HL-60 (cell line): ENCODE results near the gene PIGK.

Experiments used
- DNase-seq, 2 experiments: peaks; one replicate each; pipeline ENCODE4 v3.0.0-alpha.2; 2010 to 2020; ENCODE audit warnings: low read depth in 1 of 2, low spot score in 1 of 2
- H3K27ac ChIP-seq: fragments of 250-450 bp; sonication (Bioruptor Pico); replicated peaks from 2 replicates; pipeline ENCODE4 v1.5.1; 2020; ENCODE audit warnings: mild to moderate bottlenecking, moderate library complexity
- H3K27me3 ChIP-seq: fragments of 250-450 bp; sonication (Bioruptor Pico); 2 replicates; pipeline ENCODE4 v1.5.1; 2021; ENCODE audit warnings: mild to moderate bottlenecking, moderate library complexity; ENCODE audit not compliant: insufficient read depth, poor library complexity, severe bottlenecking
- H3K4me3 ChIP-seq: replicated peaks from 2 replicates; pipeline ENCODE4 v1.5.1; 2011; ENCODE audit warnings: mild to moderate bottlenecking, control low read depth, low read length; ENCODE audit not compliant: insufficient read depth
- CTCF ChIP-seq: IDR thresholded peaks from one replicate; pipeline ENCODE4 v1.5.1; 2011; ENCODE audit warnings: low read length, control low read depth, inconsistent platforms; ENCODE audit not compliant: insufficient read depth
- GABPA ChIP-seq: IDR thresholded peaks from 2 replicates; pipeline ENCODE4 v1.6.1; 2012; ENCODE audit warnings: low read depth
- POLR2AphosphoS5 ChIP-seq: IDR thresholded peaks from 2 replicates; pipeline ENCODE4 v1.6.1; 2012; ENCODE audit warnings: low read depth
- REST ChIP-seq: IDR thresholded peaks from 2 replicates; pipeline ENCODE4 v1.6.1; 2012; ENCODE audit warnings: low read depth; ENCODE audit not compliant: insufficient replicate concordance
- SPI1 ChIP-seq: IDR thresholded peaks from 2 replicates; pipeline ENCODE4 v1.6.1; 2012; ENCODE audit warnings: low read depth, mild to moderate bottlenecking, borderline replicate concordance

PIGK gene

GRCh38 chr1:77076759-77077158, 142.5 kb downstream of the PIGK start:
- DNase-seq: no peak
- TF ChIP-seq POLR2AphosphoS5 (no peak), SPI1 (peak; percentile 53; the same call in 1 of the 2 replicates)
- no peak overlapping the region for H3K27ac ChIP-seq
- no peaks in the 10 kb centered on the region for H3K27me3 ChIP-seq
- H3K4me3 ChIP-seq: no peak overlapping the region

- no peak overlapping the region for H3K27ac ChIP-seq
- H3K27me3 ChIP-seq: no peaks in the 10 kb centered on the region
- no peak overlapping the region for H3K4me3 ChIP-seq
- DNase-seq: no peak
- no peak for TF ChIP-seq CTCF
- TF ChIP-seq POLR2AphosphoS5: no peak
- TF ChIP-seq GABPA: no peak
- TF ChIP-seq SPI1: no peak
- no peak for TF ChIP-seq REST
These were observed 151.2 kb downstream of the PIGK start for GRCh38 chr1:77068013-77068412.

GRCh38 chr1:77065693-77066342, 153.4 kb downstream of the PIGK start:
- Histone ChIP-seq H3K4me3 (no peak overlapping the region), H3K27ac (no peak overlapping the region), H3K27me3 (no peaks in the 10 kb centered on the region)
- TF ChIP-seq GABPA (no peak), SPI1 (no peak), REST (no peak), CTCF (no peak), POLR2AphosphoS5 (no peak)
- DNase-seq: no peak

GRCh38 chr1:77064246-77064645, 155.0 kb downstream of the PIGK start:
- Histone ChIP-seq H3K27me3 (no peaks in the 10 kb centered on the region), H3K4me3 (no peak overlapping the region), H3K27ac (no peak overlapping the region)
- TF ChIP-seq SPI1: no peak
- no peak for DNase-seq

- TF ChIP-seq GABPA: no peak
- no peak for TF ChIP-seq SPI1
- no peak for TF ChIP-seq CTCF
- TF ChIP-seq POLR2AphosphoS5: no peak
- peak; percentile 92 for TF ChIP-seq REST
- Histone ChIP-seq H3K4me3 (no peak overlapping the region), H3K27me3 (no peaks in the 10 kb centered on the region), H3K27ac (no peak overlapping the region)
- no peak for DNase-seq
These were observed 156.1 kb downstream of the PIGK start for GRCh38 chr1:77063118-77063517.
